Stimulated activated CD4-positive, alpha-beta T cell treated with anti-CD3 and anti-CD28 coated beads, Interleukin-1b, Interleukin-23, amount 100 ng/mL, for 24 hours (primary cell): ENCODE results near the gene ATL3.
A peak's percentile ranks its signal among the peaks of the same experiment; 100 is the strongest.
"Not testable (repeated sequence)": the region's sequence is repeated elsewhere in the genome, so short reads cannot be mapped to it uniquely, and the experiment has no call there.

Experiments used
- DNase-seq, 4 experiments: peaks; one replicate each; pipeline ENCODE4 v3.0.0-alpha.2; 2020; ENCODE audit warnings: low read depth in 4 of 4, low spot score in 1 of 4

The ATL3 gene

GRCh38 chr11:63671322-63672155 lies at the start of gene ATL3:
TSS of gene ATL3 (minus strand) at chr11:63671376. CDS start at chr11:63671335, 41 bp downstream.
- peak; percentile 90 to 93 (median 91) for DNase-seq

- DNase-seq: no peak
Measured at GRCh38 chr11:63720611-63721010, 49.4 kb upstream of the ATL3 start.

- no peak for DNase-seq
Measured at GRCh38 chr11:63719987-63720386, 48.8 kb upstream of the ATL3 start.

- no peak for DNase-seq
Measured at GRCh38 chr11:63719001-63719400, 47.8 kb upstream of the ATL3 start.

GRCh38 chr11:63716046-63716445 lies 44.9 kb upstream of the ATL3 start:
- DNase-seq: no peak

- no peak for DNase-seq
Measured at GRCh38 chr11:63713766-63714165, 42.6 kb upstream of the ATL3 start.

- DNase-seq: no peak
Measured at GRCh38 chr11:63711838-63712237, 40.7 kb upstream of the ATL3 start.

GRCh38 chr11:63710476-63711217 lies 39.5 kb upstream of the ATL3 start:
- DNase-seq: no peak

GRCh38 chr11:63709336-63709884 lies 38.2 kb upstream of the ATL3 start:
- DNase-seq: no peak

GRCh38 chr11:63708764-63709163 lies 37.6 kb upstream of the ATL3 start:
- DNase-seq: no peak

GRCh38 chr11:63705526-63705925 lies 34.4 kb upstream of the ATL3 start:
- DNase-seq: no peak

GRCh38 chr11:63699896-63700295 lies 28.7 kb upstream of the ATL3 start:
- no peak for DNase-seq

GRCh38 chr11:63698976-63699733 lies 28.0 kb upstream of the ATL3 start:
- DNase-seq: no peak

GRCh38 chr11:63694596-63694995 lies 23.4 kb upstream of the ATL3 start:
- no peak for DNase-seq

GRCh38 chr11:63687845-63688244 lies 16.7 kb upstream of the ATL3 start:
- no peak for DNase-seq

GRCh38 chr11:63686926-63687325 lies 15.8 kb upstream of the ATL3 start:
- no peak for DNase-seq

GRCh38 chr11:63685158-63685721 lies 14.1 kb upstream of the ATL3 start:
- not testable (repeated sequence) for DNase-seq

- no peak for DNase-seq
Measured at GRCh38 chr11:63683133-63683991, 12.2 kb upstream of the ATL3 start.

- no peak for DNase-seq
Measured at GRCh38 chr11:63682066-63683021, 11.2 kb upstream of the ATL3 start.
